ENCODE data around the gene TRIM22.
"Not testable (repeated sequence)": the region's sequence is repeated elsewhere in the genome, so short reads cannot be mapped to it uniquely, and the experiment has no call there.

The TRIM22 gene

GRCh38 chr11:5684036-5684645 lies 5.4 kb upstream of the TRIM22 start:
- Mint-ChIP-seq H3K27ac (peak overlapping the region; percentile 99), H3K4me1 (peaks cover 70% of the 10 kb centered on the region), H3K4me3 (peak overlapping the region; percentile 97), H3K9me3 (no peaks in the 10 kb centered on the region), H3K36me3 (peaks cover 8% of the 10 kb centered on the region), H3K27me3 (no peaks in the 10 kb centered on the region)

GRCh38 chr11:5684646-5685362 lies 4.8 kb upstream of the TRIM22 start, which contains the start of gene TRIM5:
TSS of gene TRIM5 (minus strand) at chr11:5685074. CDS start at chr11:5680177, 4,897 bp downstream.
- peaks cover 70% of the 10 kb centered on the region for H3K4me1 Mint-ChIP-seq
- H3K9me3 Mint-ChIP-seq: no peaks in the 10 kb centered on the region
- peaks cover 6% of the 10 kb centered on the region for H3K36me3 Mint-ChIP-seq
- peak within 1 kb of the TSS; percentile 97 for H3K4me3 Mint-ChIP-seq
- no peaks in the 10 kb centered on the region for H3K27me3 Mint-ChIP-seq
- peak within 1 kb of the TSS; percentile 99 for H3K27ac Mint-ChIP-seq

- Mint-ChIP-seq H3K27me3 (no peaks in the 10 kb centered on the region), H3K36me3 (peaks cover 3% of the 10 kb centered on the region), H3K4me1 (peaks cover 59% of the 10 kb centered on the region), H3K9me3 (no peaks in the 10 kb centered on the region), H3K27ac (peak overlapping the region; percentile 23), H3K4me3 (no peak overlapping the region)
Measured at GRCh38 chr11:5686426-5686825, 3.2 kb upstream of the TRIM22 start.

- Mint-ChIP-seq H3K27ac (peak overlapping the region; percentile 92), H3K36me3 (peaks cover 7% of the 10 kb centered on the region), H3K27me3 (no peaks in the 10 kb centered on the region), H3K4me3 (peak overlapping the region; percentile 61), H3K9me3 (no peaks in the 10 kb centered on the region), H3K4me1 (peaks cover 65% of the 10 kb centered on the region)
Measured at GRCh38 chr11:5688482-5688881, 1.1 kb upstream of the TRIM22 start.

- peaks cover 8% of the 10 kb centered on the region for H3K36me3 Mint-ChIP-seq
- H3K27ac Mint-ChIP-seq: peak overlapping the region; percentile 96
- no peaks in the 10 kb centered on the region for H3K9me3 Mint-ChIP-seq
- H3K4me3 Mint-ChIP-seq: peak overlapping the region; percentile 96
- H3K4me1 Mint-ChIP-seq: peaks cover 63% of the 10 kb centered on the region
- H3K27me3 Mint-ChIP-seq: no peaks in the 10 kb centered on the region
Measured at GRCh38 chr11:5690216-5690615, 626 bp downstream of the TRIM22 start.

- H3K9me3 Mint-ChIP-seq: no peaks in the 10 kb centered on the region
Measured at GRCh38 chr11:5690736-5691135, 1.1 kb downstream of the TRIM22 start.

GRCh38 chr11:5691238-5691963 lies 1.8 kb downstream of the TRIM22 start:
- H3K27me3 Mint-ChIP-seq, H3K9me3 Mint-ChIP-seq: not testable (repeated sequence)
- H3K4me1 Mint-ChIP-seq: peaks cover 68% of the 10 kb centered on the region
- peaks cover 12% of the 10 kb centered on the region for H3K36me3 Mint-ChIP-seq
- peak overlapping the region; percentile 96 for H3K4me3 Mint-ChIP-seq
- H3K27ac Mint-ChIP-seq: peak overlapping the region; percentile 96

More at GRCh38 chr11:5690736-5691135, 1.1 kb downstream of the TRIM22 start:
- Mint-ChIP-seq H3K4me3 (peak overlapping the region; percentile 96), H3K27ac (peak overlapping the region; percentile 96), H3K4me1 (peaks cover 65% of the 10 kb centered on the region), H3K27me3 (no peaks in the 10 kb centered on the region), H3K36me3 (peaks cover 8% of the 10 kb centered on the region)

- H3K27me3 Mint-ChIP-seq: no peaks in the 10 kb centered on the region
- H3K36me3 Mint-ChIP-seq: peaks cover 12% of the 10 kb centered on the region
- peak overlapping the region; percentile 96 for H3K4me3 Mint-ChIP-seq
- peak overlapping the region; percentile 96 for H3K27ac Mint-ChIP-seq
- no peaks in the 10 kb centered on the region for H3K9me3 Mint-ChIP-seq
- H3K4me1 Mint-ChIP-seq: peaks cover 70% of the 10 kb centered on the region
Measured at GRCh38 chr11:5691964-5692361, 2.4 kb downstream of the TRIM22 start.

GRCh38 chr11:5694642-5695041 lies 5.1 kb downstream of the TRIM22 start:
- Mint-ChIP-seq H3K27ac (peak overlapping the region; percentile 86), H3K36me3 (peaks cover 19% of the 10 kb centered on the region), H3K4me1 (peaks cover 69% of the 10 kb centered on the region), H3K4me3 (peak overlapping the region; percentile 64), H3K9me3 (no peaks in the 10 kb centered on the region), H3K27me3 (no peaks in the 10 kb centered on the region)

GRCh38 chr11:5695580-5695979 lies 6.0 kb downstream of the TRIM22 start:
- Mint-ChIP-seq H3K27ac (peak overlapping the region; percentile 87), H3K27me3 (no peaks in the 10 kb centered on the region), H3K4me1 (peaks cover 77% of the 10 kb centered on the region), H3K36me3 (peaks cover 19% of the 10 kb centered on the region), H3K9me3 (no peaks in the 10 kb centered on the region), H3K4me3 (peak overlapping the region; percentile 53)

- Mint-ChIP-seq H3K36me3 (peaks cover 21% of the 10 kb centered on the region), H3K27ac (peak overlapping the region; percentile 87)
Measured at GRCh38 chr11:5696210-5696609, 6.6 kb downstream of the TRIM22 start.

GRCh38 chr11:5698281-5698680 lies 8.7 kb downstream of the TRIM22 start:
- Mint-ChIP-seq H3K27me3 (no peaks in the 10 kb centered on the region), H3K9me3 (no peaks in the 10 kb centered on the region), H3K4me3 (no peak overlapping the region), H3K4me1 (peaks cover 84% of the 10 kb centered on the region), H3K36me3 (peaks cover 18% of the 10 kb centered on the region), H3K27ac (peak overlapping the region; percentile 76)

More at GRCh38 chr11:5696210-5696609, 6.6 kb downstream of the TRIM22 start:
- Mint-ChIP-seq H3K27me3 (no peaks in the 10 kb centered on the region), H3K9me3 (no peaks in the 10 kb centered on the region), H3K4me1 (peaks cover 83% of the 10 kb centered on the region), H3K4me3 (peak overlapping the region; percentile 53)

- Mint-ChIP-seq H3K27ac (peak overlapping the region; percentile 82), H3K9me3 (no peaks in the 10 kb centered on the region), H3K36me3 (peaks cover 26% of the 10 kb centered on the region), H3K4me1 (peaks cover 82% of the 10 kb centered on the region), H3K27me3 (no peaks in the 10 kb centered on the region), H3K4me3 (peak overlapping the region; percentile 7)
Measured at GRCh38 chr11:5700421-5701054, 10.9 kb downstream of the TRIM22 start.

- no peaks in the 10 kb centered on the region for H3K9me3 Mint-ChIP-seq
- peaks cover 29% of the 10 kb centered on the region for H3K36me3 Mint-ChIP-seq
- H3K27me3 Mint-ChIP-seq: no peaks in the 10 kb centered on the region
- peak overlapping the region; percentile 82 for H3K27ac Mint-ChIP-seq
- peaks cover 78% of the 10 kb centered on the region for H3K4me1 Mint-ChIP-seq
- H3K4me3 Mint-ChIP-seq: no peak overlapping the region
Measured at GRCh38 chr11:5701055-5701577, 11.5 kb downstream of the TRIM22 start.
